ENCODE results near the gene FGD6. TPM values are rescaled to one million over a fixed set of nuclear protein-coding genes. Genes with fewer than 3 reads are reported as not detected.
A peak's percentile ranks its signal among the peaks of the same experiment; 100 is the strongest.

The FGD6 gene
- total RNA-seq, 2 experiments from 2014 or later, result 5.6 to 7.8 TPM

DNA sequence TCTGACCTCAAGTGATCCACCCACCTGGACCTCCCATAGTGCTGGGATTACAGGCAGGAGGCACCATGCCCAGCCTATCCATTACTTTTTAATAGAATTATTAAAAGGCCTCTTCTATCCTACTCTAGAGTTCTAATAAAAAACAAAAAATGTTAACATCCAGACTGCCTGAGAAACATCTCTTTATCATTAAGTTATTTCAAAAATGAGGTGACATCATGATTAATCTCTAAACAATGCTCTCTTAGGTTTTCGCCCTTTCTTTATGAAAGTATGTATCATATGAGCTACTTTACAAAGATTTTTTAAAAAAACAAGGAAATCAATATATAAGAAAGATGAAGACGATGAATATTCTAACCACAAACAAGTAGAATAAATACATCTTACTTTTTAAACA is 52.6 kb downstream of the FGD6 start:
- DNase-seq (ENCODE audit: low spot score), result no peak
- H3K4me2 ChIP-seq (ENCODE audit: low read length), result no peak overlapping the region
- POLR2A ChIA-PET, result interaction anchor here (0.6 to 1.0 kb wide), 5 partner anchors 14 to 111 kb away, joined by 3 to 4 read pairs (median 3); no protein-coding TSS in a partner anchor
- H3K36me3 ChIP-seq (ENCODE audit: insufficient read depth, low read length), result 0 out of 2 replicates have a peak, but pooled peaks cover 3% of the 10 kb centered on the region
- no peak overlapping the region for H3K27ac ChIP-seq (ENCODE audit: low read depth, low read length, poor library complexity, severe bottlenecking)
- H3K9me3 ChIP-seq (ENCODE audit: low read length), result no peaks in the 10 kb centered on the region
- H3K79me2 ChIP-seq (ENCODE audit: insufficient read depth, low read depth, low read length), result no peaks in the 10 kb centered on the region
- H3K4me3 ChIP-seq (ENCODE audit: low read depth, low read length, poor library complexity, severe bottlenecking), result no peak overlapping the region
- TF ChIP-seq, protein P1, sequence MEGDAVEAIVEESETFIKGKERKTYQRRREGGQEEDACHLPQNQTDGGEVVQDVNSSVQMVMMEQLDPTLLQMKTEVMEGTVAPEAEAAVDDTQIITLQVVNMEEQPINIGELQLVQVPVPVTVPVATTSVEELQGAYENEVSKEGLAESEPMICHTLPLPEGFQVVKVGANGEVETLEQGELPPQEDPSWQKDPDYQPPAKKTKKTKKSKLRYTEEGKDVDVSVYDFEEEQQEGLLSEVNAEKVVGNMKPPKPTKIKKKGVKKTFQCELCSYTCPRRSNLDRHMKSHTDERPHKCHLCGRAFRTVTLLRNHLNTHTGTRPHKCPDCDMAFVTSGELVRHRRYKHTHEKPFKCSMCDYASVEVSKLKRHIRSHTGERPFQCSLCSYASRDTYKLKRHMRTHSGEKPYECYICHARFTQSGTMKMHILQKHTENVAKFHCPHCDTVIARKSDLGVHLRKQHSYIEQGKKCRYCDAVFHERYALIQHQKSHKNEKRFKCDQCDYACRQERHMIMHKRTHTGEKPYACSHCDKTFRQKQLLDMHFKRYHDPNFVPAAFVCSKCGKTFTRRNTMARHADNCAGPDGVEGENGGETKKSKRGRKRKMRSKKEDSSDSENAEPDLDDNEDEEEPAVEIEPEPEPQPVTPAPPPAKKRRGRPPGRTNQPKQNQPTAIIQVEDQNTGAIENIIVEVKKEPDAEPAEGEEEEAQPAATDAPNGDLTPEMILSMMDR (conservative IDR thresholded peaks at IDR 0.05; ENCODE audit: low read length), result no peak
- no peak for TF ChIP-seq EZH2phosphoT487 (IDR thresholded peaks at IDR 0.05; ENCODE audit: borderline replicate concordance, low read depth, low read length)
- no peaks in the 10 kb centered on the region for H4K20me1 ChIP-seq (ENCODE audit: insufficient read depth, low read length)
- BruUV-seq (replicated peaks), result no TSS peak
- H3K9me2 ChIP-seq (ENCODE audit: insufficient read depth, low read length), result no peaks in the 10 kb centered on the region
- CTCF ChIA-PET (ENCODE audit: unreplicated experiment), result no interaction called here
- intact Hi-C loops (cut with micrococcal nuclease; ENCODE audit: unreplicated experiment), result no loop called here
- no peak overlapping the region for H2AFZ ChIP-seq (ENCODE audit: low read length)
- H3K4me1 ChIP-seq (ENCODE audit: insufficient read depth, low read length, poor library complexity, severe bottlenecking), result no peaks in the 10 kb centered on the region

- H3K36me3 ChIP-seq (ENCODE audit: insufficient read depth, low read length), result peaks cover 4% of the 10 kb centered on the region; the same call in 1 of the 2 replicates
- CTCF ChIA-PET (ENCODE audit: unreplicated experiment), result no interaction called here
- no peaks in the 10 kb centered on the region for H4K20me1 ChIP-seq (ENCODE audit: insufficient read depth, low read length)
- no peaks in the 10 kb centered on the region for H3K9me3 ChIP-seq (ENCODE audit: low read length)
- no peaks in the 10 kb centered on the region for H3K9me2 ChIP-seq (ENCODE audit: insufficient read depth, low read length)
- H3K4me2 ChIP-seq (ENCODE audit: low read length), result no peak overlapping the region
- no peak overlapping the region for H3K4me3 ChIP-seq (ENCODE audit: low read depth, low read length, poor library complexity, severe bottlenecking)
- H3K4me1 ChIP-seq (ENCODE audit: insufficient read depth, low read length, poor library complexity, severe bottlenecking), result no peaks in the 10 kb centered on the region
- TF ChIP-seq, protein P1 (conservative IDR thresholded peaks at IDR 0.05; ENCODE audit: low read length), result no peak
- TF ChIP-seq EZH2phosphoT487 (IDR thresholded peaks at IDR 0.05; ENCODE audit: borderline replicate concordance, low read depth, low read length), result no peak
- H3K27ac ChIP-seq (ENCODE audit: low read depth, low read length, poor library complexity, severe bottlenecking), result no peak overlapping the region
- no peak for DNase-seq (ENCODE audit: low spot score)
- no TSS peak for BruUV-seq (replicated peaks)
- intact Hi-C loops (cut with micrococcal nuclease; ENCODE audit: unreplicated experiment), result no loop called here
- H3K79me2 ChIP-seq (ENCODE audit: insufficient read depth, low read depth, low read length), result no peaks in the 10 kb centered on the region
- POLR2A ChIA-PET, result interaction anchor here (1.2 kb wide), 1 partner anchor 14 kb away, joined by 3 read pairs; no protein-coding TSS in a partner anchor
- H2AFZ ChIP-seq (ENCODE audit: low read length), result no peak overlapping the region
Measured at GRCh38 chr12:95158919-95159318, 58.3 kb downstream of the FGD6 start.

GRCh38 chr12:95151821-95152220 is 65.4 kb downstream of the FGD6 start:
- Histone ChIP-seq H3K4me1 (ENCODE audit: insufficient read depth, low read length, poor library complexity, severe bottlenecking) (no peaks in the 10 kb centered on the region), H4K20me1 (ENCODE audit: insufficient read depth, low read length) (no peaks in the 10 kb centered on the region), H3K36me3 (ENCODE audit: insufficient read depth, low read length) (no peaks in the 10 kb centered on the region), H3K79me2 (ENCODE audit: insufficient read depth, low read depth, low read length) (no peaks in the 10 kb centered on the region), H3K4me2 (ENCODE audit: low read length) (no peak overlapping the region), H3K4me3 (ENCODE audit: low read depth, low read length, poor library complexity, severe bottlenecking) (no peak overlapping the region), H2AFZ (ENCODE audit: low read length) (no peak overlapping the region), H3K27ac (ENCODE audit: low read depth, low read length, poor library complexity, severe bottlenecking) (no peak overlapping the region), H3K9me3 (ENCODE audit: low read length) (no peaks in the 10 kb centered on the region), H3K9me2 (ENCODE audit: insufficient read depth, low read length) (no peaks in the 10 kb centered on the region)
- POLR2A ChIA-PET, result interaction anchor here (0.6 to 0.8 kb wide), 2 partner anchors 46 to 863 kb away, joined by 3 read pairs; no protein-coding TSS in a partner anchor
- DNase-seq (ENCODE audit: low spot score), result no peak
- TF ChIP-seq EZH2phosphoT487 (IDR thresholded peaks at IDR 0.05; ENCODE audit: borderline replicate concordance, low read depth, low read length), result no peak
- TF ChIP-seq, protein P1 (conservative IDR thresholded peaks at IDR 0.05; ENCODE audit: low read length), result no peak
- CTCF ChIA-PET (ENCODE audit: unreplicated experiment), result no interaction called here
- TSS peak; percentile 51 for BruUV-seq (replicated peaks)
- intact Hi-C loops (cut with micrococcal nuclease; ENCODE audit: unreplicated experiment), result no loop called here
